Erythroblast (primary cell): ENCODE data around the gene MORC2.

Experiments used
- GATA1 ChIP-seq: IDR thresholded peaks from 2 replicates; pipeline ENCODE4 v1.6.1; 2011; ENCODE audit warnings: low read depth, mild to moderate bottlenecking, control low read depth, low read length, moderate library complexity
- POLR2A ChIP-seq: IDR thresholded peaks from 2 replicates; pipeline ENCODE4 v1.6.1; 2011; ENCODE audit warnings: mild to moderate bottlenecking, low read length

DNA sequence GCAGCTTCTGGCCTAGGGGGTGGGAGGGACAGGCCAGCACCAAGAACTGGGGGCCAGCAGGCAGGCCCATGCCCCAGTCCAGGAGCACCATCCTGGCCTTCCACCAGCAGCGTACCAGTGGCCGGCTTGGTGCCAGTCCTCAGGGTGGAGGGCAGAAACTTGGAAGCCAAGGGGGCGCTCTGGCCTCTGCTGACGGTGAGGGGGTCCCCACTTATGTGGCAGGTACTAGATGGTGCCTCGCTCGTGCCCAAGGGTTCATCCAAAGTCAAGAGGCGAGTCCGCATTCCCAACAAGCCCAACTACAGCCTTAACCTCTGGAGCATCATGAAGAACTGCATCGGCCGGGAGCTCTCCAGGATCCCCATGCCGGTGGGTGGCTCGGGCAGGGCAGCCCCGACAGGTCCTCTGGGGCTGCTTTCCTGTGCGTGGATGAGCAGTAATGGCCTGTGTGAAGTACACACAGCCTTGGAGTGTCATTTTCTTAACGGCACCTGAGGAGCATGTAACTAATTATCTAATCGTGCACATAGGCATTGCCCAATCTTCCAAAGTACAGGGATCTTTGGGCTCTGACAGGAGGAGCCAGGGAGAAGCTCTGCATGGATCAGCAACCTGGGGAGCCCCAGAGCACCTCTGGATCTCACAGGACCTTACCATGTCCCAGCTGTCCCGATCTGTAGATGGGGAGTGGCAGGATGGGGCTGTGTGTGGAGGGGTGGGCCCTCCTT lies 79.1 kb downstream of the MORC2 start:
- no peak for TF ChIP-seq POLR2A
- no peak for TF ChIP-seq GATA1
